DLD1 (cell line): ENCODE measurements around the gene CELA1.
"Not testable (repeated sequence)": the region's sequence is repeated elsewhere in the genome, so short reads cannot be mapped to it uniquely, and the experiment has no call there.

Source experiments
- in situ Hi-C: cut with HindIII; loops from 2 replicates; pipeline ENCODE4 v1.10.0; 2017; ENCODE audit warnings: low sequenced_read_pairs

CELA1 gene

GRCh38 chr12:51318846-51319599, 27.5 kb downstream of the CELA1 start:
- in situ Hi-C loops = no loop called here

DNA sequence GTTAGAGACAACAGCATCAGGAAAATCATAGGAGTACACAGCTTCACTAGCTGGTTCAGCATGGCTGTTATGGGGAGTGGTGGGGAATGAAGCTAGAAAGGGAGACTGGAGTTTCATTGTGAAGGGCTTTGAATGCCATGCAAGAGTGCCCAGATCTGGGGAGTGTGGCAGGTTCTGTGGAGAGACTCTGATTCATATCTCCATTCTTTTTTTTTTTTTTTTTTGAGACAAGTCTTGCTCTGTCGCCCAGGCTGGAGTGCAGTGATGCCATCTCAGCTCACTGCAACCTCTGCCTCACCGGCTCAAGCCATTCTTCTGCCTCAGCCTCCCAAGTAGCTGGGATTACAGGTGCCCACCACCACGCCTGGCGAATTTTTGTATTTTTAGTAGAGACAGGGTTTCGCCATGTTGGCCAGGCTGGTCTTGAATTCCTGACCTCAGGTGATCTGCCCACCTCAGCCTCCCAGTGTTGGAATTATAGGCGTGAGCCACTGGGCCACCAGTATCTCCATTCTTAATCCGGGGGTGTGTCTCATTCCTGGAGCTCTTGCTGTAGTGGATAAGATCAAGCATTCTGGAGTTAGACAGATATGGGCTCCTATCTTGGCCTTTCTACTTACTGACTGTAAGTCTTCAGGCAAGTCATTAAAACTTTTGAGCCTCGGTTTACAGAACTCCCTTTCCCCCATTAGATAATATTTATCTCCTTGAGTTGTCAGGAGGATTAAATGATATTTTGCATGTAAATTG, 28.2 kb downstream of the CELA1 start:
- in situ Hi-C loops = not testable (repeated sequence)

- in situ Hi-C loops = no loop called here
These were observed 35.1 kb downstream of the CELA1 start for GRCh38 chr12:51311389-51311788.

DNA sequence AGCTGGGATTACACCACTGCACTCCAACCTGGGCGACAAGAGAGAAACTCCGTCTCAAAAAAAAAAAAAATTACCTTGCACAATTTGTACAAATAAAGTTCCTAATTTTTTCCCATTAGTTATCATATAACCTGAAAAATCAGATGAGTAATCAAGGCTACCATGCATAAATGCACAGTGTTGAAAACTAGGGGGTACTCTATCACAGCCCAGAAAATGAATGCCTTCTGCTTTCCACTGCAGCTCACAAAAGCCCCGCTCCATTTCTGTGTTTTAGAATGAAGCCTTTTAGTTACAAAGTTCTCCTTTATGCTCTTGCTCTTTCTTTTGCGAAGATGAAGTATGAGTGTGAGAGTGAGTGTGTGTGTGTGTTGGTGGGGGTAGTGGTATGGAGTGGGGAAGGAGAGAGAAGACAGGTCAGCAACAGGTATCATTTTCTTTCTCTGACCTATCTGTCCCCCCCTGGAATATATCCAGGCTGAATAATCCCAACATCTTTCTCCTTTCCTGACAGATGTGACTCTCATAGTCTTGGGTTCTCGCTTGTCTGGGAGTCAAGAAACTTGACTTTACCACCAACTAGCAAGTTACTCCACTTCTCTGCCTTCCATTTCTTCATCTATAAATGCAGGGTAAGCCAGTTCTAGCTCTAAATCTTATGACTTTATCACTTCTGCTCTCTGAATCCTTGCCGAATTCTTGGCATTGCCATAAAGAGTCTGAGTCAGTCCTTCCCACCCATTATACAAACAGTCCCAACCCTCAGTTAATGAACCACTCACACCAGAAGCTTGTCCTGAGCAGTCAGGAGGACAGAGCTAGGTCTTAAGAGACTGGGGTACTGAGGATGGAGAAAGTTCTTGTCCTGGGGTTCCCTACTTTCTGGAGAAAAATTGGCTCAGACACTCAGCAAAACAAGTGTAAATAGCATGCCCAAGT, 38.6 kb downstream of the CELA1 start:
- in situ Hi-C loops = no loop called here

DNA sequence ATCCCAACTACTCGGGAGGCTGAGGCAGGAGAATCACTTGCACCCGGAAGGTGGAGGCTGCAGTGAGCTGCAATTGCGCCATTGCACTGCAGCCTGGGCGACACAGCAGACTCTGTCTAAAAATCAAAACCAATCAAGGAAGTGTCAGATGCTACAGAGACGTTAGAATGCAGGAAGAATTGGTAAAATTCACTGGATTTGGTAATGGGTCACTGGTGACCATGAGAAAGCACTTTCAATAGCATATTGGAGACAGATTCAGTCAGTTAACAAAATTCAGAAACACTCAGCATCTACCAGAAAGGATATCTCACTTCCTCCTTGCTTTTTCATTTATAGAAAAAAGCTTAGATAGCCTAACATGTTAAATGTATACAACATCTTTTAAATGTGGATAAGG, 40.0 kb downstream of the CELA1 start:
- in situ Hi-C loops = no loop called here

DNA sequence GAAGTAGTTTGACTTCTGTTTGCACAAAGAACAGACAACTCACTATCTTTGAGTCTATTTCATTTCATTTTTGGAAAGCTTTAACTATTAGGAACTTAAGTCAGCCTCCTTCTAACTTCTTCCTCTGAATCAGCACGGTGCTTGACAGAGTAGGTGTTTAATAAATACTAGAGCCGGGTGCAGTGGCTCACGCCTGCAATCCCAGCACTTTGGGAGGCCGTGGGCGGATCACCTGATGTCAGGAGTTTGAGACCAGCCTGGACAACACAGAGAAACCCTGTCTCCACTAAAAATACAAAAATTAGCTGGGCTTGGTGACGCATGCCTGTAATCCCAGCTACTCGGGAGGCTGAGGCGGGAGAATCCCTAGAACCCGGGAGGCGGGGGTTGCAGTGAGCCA, 45.7 kb downstream of the CELA1 start:
- in situ Hi-C loops = not testable (repeated sequence)

- in situ Hi-C loops = no loop called here
These were observed 50.8 kb downstream of the CELA1 start for GRCh38 chr12:51295651-51296050.

DNA sequence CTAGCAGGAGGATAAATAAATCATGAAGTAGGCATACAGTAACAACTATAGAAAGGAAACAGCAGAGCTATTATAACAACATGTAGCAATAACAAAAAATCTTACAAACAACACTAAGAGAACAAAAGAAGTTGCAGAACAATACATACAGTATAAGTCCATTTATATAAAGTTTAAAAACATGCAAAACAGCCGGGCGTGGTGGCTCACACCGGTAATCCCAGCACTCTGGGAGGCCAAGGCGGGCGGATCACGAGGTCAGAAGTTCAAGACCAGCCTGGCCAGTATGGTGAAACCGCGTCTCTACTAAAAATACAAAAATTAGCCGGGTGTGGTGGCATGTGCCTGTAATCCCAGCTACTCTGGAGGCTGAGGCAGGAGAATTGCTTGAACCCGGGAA, 52.4 kb downstream of the CELA1 start:
- in situ Hi-C loops = not testable (repeated sequence)

GRCh38 chr12:51293696-51294095, 52.8 kb downstream of the CELA1 start:
- in situ Hi-C loops = no loop called here

GRCh38 chr12:51291603-51292513, 54.6 kb downstream of the CELA1 start:
- in situ Hi-C loops = not testable (repeated sequence)

DNA sequence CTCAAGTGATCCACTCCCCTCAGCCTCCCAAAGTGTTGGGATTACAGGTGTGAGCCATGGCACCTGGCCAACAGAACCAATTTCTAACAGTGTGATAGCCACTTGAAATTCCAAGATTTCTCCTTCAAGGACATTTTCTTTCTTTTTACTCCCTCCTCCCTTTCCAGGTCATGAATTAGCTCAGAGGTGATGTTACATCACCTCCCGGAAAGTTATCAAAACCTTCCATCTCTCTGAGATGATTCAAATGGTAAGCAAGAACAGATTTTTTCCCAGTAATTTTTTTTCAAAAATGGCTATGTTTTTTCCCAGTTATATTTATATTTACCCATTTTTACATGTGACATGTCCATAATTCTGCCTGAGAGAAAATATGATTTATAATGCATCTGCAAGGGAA, 60.6 kb downstream of the CELA1 start:
- in situ Hi-C loops = no loop called here

DNA sequence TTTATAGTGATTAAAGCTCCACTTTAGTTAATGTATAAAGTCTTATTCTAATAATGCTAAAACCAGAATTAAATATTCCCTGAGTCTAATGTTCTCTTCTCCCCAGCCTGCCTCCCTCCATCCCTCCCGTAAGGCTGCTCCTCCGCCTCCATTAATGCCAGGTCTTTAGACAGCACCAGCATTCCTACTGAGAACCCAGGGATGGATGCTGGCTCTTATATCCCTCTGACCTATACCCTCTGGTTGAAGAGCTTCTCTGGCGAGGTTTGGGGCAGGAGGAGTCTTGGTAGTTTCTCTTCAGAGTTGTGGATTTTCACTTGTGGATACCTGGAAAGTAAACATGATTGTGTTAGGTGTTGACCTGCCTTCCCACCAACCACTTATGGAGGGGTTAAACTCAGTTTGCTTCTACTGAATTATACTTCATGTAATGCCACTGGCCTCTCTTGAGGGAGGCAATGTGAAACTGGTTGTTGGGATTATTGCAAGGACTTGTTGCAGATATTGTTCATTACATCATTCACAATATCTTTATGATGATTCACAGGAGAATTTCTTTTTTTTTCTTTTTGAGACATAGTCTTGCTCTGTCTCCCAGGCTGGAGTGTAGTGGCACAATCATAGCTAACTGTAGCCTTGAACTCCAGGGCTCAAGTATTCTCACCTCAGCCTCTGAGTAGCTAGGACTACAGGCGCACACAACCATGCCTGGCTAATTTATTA, 65.1 kb downstream of the CELA1 start:
- in situ Hi-C loops = no loop called here
